Adipose tissue (tissue), 3 donors: ENCODE measurements around the gene SGF29. TPM values are rescaled to one million over a fixed set of nuclear protein-coding genes. Genes with fewer than 3 reads are reported as not detected.
"Not testable (repeated sequence)": the region's sequence is repeated elsewhere in the genome, so short reads cannot be mapped to it uniquely, and the experiment has no call there.

ENCODE experiments used
- H3K27ac ChIP-seq: one replicate; pipeline ENCODE4 v1.5.1; 2013; ENCODE audit warnings: low read depth, low read length
- WGBS, 3 donors: extraction: QIAGEN DNeasy Blood & Tissue Kit; methylation state at CpG; one replicate each; pipeline ENCODE4 v1.1.7; 2013; 5-methylcytosine and 5-hydroxymethylcytosine counted together
- polyA plus RNA-seq, 3 donors: library from polyadenylated mRNA; stranded (reverse); fragments of 200-250 nt; gene quantifications; one replicate each; pipeline ENCODE4 v1.2.3, GENCODE V29; 2013
- donor health status: healthy with polysubstance abuse.
- donor health status: Bipolar disorder and iron deficiency.
- donor health status: healthy.

The SGF29 gene
- 10 to 100 TPM; 17.1 to 32.1 (median 17.5) TPM for polyA plus RNA-seq

DNA sequence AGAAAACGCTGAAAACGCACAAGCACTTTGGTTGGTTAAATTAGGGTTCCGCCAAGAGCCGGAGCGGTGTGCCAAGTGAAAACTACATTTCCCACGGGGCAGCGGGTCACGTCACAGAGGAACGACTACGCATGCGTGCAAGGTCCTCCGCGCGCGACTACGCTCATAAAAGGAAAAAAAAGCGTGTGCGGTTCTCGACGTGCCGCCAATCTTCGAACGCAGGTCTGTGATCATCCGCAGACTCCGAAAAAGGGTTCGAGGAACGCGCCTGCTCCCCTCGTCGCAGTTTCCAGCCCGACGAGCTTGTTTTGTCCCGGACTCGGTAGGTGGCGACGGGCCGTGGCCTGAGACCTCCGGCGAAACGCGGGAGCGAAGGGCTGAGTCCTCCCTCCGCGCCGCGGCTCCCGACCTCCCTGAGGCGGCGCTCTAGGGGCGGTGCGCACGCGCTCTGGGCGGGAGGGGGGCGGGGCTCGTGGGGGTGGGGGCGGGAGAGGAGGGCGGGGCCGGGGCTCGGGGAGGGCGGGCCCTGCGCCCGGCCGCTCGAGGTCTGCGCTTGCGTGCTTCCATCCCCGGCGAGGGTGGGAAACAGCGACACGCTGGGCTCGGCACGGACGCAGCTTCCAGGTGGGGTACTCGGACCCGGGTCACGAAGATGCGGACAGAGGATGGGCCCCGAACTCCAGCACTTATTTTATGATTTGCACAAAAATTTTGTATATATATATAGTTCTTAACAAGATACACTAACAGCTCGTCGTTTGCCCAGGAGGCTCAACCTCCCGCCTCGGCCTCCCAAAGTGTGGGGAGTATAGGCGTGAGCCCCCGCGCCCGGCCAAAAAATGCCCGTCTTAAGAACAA is at the start of gene SGF29:
Gene SGF29, plus strand, starts transcription at position 145 of the 858 bp plus-strand sequence. CDS start 27,150 bp downstream, outside the sequence.
- H3K27ac ChIP-seq: peak within 1 kb of the TSS; percentile 77
- 1 to 2% (median 2%) methylated on average over 69 to 88 of the region's 88 CpGs for WGBS, 3 donors

DNA sequence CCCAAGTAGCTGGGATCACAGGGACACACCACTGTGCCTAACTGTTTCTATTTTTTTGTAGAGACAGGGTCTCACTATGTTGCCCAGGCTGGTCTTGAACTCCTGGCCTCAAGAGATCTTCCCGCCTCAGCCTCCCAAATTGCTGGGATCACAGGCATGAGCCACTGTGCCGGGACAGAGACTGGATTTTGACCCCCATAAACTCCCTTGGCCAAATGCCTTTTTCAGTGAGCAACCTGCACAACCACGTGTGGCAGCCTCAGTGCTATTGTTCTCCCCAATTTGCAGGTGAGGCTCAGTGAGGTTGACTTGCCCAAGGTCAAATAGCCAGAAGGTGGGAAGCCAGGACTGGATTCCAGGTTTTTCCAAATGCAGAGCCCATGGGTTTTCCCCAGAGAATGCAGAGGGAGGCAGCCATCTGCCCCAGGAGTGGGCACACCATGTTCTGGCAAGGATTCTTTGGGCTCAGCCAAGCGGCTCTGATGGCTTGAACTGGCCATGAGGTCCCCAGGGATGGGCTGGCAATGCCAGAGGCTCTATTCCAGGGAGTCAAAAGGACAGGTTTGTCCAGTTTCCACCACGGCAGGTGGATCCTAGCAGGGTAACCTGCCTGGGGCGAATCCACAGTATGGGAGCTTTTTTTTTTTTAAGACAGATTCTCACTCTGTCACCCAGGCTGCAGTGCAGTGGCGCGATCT is 48.9 kb upstream of the SGF29 start:
- H3K27ac ChIP-seq: no peak overlapping the region
- whole genome bisulfite sequencing, 3 donors: 62 to 84% (median 67%) methylated on average over 8 of the region's 8 CpGs

DNA sequence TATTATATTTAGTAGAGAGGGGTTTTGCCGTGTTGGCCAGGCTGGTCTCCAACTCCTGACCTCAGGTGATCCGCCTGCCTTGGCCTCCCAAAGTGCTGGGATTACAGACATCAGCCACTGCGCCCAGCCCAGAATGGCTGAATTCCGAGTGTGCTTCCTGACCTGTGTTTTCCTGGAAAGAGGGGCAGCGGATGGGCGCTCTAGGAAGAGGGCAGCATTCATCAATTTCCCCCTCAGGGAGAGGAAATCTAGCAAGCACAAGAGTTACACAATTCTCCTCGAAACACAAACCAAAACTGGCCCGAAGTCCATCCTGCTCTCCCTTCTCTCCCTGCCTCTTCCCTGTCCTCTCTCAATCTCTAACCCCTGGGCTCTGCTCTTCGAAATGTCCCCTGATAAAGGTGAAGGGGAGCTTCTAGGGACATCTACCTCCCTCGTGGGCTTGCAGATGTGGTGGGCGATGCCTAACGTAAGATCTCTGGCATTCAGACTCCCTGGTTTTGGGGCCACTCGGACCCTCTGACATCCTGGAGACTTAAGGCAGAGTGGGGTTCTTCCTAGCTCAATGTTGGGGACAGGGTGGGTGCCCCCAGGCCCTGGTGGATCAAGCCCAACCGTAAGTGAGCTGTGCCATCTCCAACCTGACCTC is 48.1 kb upstream of the SGF29 start:
- no peak overlapping the region for H3K27ac ChIP-seq
- 50 to 65% (median 53%) methylated on average over 14 of the region's 14 CpGs for whole genome bisulfite sequencing, 3 donors

DNA sequence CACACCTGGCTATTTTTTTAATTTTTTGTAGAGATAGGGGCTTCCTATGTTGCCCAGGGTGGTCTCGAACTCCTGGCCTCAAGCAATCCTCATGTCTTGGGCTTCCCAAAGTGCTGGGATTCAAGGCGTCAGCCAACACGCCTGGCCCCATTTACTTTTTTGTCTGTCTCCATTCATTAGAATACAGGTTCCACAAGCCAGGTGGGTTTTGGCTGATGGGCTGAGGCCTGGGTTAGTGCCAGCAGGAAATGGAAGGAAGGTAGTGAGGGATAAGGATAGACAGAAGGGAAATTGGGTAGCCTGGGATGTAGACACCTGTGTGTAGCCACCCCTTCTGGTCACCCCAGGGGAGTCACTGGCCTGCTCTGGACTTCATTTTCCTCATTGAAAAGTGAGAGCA is 42.7 kb upstream of the SGF29 start:
- 88 to 93% (median 90%) methylated on average over 3 of the region's 3 CpGs for WGBS, 3 donors
- H3K27ac ChIP-seq: no peak overlapping the region

DNA sequence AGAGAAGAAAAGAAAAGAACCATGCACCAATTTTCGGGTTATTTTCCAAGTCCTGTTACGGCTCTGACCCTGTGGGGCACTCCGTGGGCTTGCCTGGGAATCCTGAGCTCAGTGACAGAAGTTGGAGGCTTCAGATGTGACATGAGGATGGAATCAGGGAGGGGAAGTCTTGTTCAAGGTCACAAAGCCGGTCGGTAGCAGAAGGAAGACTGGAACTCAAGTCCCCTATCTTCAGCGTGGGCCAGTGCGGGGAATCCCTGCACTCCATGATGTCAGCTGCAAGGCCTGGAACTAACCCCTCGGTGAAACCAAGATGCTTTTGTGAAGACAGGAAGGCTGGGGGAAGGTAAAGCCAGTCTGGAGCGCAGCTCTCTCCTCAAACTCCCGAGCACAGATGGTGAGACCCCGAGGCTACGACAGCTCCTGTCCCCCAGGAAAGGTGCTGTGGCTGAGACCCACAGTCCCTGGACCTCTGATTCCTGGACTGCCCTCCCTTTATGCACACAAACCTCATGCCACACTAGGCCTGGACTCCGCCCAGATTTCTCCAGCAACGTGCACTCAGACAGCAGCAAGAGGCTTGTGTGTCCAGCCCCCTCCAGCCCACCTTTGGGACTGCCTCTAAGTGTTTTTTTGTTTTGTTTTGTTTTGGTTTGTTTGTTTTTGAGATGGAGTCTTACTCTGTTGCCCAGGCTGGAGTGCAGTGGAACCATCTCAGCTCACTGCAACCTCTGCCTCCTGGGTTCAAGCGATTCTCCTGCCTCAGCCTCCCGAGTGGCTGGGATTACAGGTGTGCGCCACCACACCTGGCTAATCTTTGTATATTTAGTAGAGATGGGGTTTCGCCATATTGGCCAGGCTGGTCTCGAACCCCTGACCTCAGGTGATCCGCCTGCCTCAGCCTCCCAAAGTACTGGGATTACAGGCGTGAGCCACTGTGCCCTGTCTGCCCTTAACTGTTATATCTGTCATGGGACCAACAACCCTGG is 41.6 kb upstream of the SGF29 start:
- WGBS, 3 donors: 85 to 89% (median 88%) methylated on average over 21 of the region's 21 CpGs
- H3K27ac ChIP-seq: no peak overlapping the region

DNA sequence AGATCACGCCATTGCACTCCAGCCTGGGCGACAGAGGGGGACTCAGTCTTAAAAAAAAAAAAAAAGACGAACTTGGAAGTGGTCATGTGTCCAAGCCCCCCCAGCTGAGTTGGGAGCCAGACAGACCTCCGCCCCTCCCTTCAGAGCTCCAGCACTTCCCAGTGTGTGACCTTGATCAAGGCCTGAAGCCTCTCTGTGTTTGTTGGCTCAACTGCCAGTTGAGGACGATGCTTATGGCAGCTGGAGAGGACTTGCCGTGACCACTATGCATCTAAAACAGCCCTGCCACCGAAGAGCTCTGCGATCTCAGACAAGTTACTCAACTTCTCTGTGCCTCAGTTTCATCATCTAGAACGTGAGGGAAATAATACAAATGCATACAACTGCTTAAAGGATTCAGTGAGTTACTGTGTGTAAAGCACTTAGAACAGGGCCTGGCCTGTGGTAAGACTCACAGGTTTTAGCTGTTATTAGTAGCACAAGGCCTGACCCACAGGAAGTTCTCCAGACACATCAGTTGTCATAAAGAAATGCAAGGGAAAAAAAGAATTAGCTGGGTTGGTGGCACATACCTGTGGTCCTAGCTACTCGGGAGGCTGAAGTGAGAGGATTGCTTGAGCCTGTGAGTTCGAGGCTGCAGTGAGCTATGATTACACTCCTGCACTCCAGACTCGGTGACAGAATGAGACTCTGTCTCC is 40.1 kb upstream of the SGF29 start:
- WGBS, 3 donors: 76 to 85% (median 81%) methylated on average over 12 of the region's 12 CpGs
- no peak overlapping the region for H3K27ac ChIP-seq

DNA sequence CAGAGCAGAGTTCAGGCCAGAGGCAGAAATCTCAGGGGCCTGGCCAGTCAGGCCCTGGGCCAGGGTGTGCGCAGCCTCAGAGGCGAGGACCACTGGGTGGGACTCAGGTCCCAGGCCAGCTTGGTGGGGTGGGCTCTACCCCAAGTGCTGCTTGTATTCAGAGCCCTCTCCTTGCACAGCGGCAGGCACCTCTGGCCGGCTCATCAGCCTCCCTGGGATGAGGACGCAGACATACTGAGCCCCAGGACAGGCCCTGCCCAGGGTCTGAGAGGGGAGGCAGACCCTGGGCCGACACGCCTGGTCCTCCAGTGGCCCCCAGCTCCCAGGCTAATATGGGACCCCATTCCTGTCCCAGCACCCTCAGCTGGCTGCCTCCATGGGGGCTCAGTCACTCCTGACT is 39.5 kb upstream of the SGF29 start:
- WGBS, 3 donors: 85 to 91% (median 86%) methylated on average over 5 to 7 of the region's 7 CpGs
- H3K27ac ChIP-seq: no peak overlapping the region

DNA sequence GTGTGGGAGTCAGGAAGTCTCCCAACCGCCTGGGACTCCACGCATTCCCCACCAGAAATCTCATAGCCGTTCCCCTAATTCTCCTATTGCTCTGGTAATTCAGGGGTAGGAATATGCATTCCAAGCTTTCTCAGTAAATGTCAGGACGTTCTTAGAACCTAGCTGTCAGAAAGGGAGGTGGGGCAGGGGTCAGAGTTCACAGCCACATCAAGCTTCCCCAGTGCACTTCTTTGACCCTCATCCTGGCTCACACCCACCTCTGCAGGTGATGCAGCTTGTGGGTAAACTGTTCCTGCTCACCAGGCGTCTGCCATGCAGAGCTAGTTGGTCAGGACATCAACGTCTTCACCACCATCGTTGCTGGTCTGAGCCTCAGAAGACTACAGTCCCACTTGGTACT is 33.0 kb upstream of the SGF29 start:
- no peak overlapping the region for H3K27ac ChIP-seq
- 73 to 83% (median 76%) methylated on average over 7 of the region's 7 CpGs for WGBS, 3 donors

DNA sequence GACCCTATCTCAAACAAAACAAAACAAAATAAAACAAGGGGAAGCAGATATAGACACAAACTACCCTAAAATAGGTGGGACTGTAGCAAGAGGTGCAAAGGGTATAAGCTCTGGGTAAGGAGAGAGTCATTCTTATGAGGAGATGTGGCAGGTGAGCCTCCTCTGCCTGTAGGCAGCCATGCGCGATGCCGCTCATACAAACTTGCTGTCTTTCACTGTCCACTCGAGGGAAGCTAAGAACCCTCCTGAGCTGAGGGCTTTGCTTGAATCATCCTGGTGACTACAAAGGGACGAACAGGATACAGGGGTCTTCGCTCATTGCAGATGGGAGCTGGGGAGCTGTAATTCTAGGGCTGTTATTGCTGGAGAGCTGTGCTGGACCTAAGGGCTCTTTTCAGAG is 32.3 kb upstream of the SGF29 start:
- H3K27ac ChIP-seq: no peak overlapping the region
- 91 to 93% (median 92%) methylated on average over 6 of the region's 6 CpGs for WGBS, 3 donors

DNA sequence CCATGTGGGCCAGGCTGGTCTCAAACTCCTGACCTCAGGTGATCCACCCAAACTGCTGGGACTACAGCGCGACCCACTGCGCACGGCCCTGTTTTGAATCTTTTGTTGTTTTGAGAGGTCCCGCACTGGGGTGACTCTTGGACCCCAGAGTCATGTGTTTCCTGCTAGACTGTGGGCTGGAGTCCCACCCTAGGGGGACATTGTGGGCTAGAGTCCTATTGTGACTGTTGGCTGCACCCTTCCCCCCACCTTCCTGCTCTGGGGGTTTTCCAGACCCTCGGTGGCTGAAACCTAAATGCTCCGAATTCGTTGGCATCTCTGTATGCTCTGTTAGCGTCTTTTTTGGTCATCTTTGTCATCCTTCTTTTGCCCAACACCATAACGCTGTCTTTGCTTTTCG is 30.9 kb upstream of the SGF29 start:
- no peak overlapping the region for H3K27ac ChIP-seq
- 81 to 86% (median 84%) methylated on average over 11 of the region's 11 CpGs for WGBS, 3 donors

DNA sequence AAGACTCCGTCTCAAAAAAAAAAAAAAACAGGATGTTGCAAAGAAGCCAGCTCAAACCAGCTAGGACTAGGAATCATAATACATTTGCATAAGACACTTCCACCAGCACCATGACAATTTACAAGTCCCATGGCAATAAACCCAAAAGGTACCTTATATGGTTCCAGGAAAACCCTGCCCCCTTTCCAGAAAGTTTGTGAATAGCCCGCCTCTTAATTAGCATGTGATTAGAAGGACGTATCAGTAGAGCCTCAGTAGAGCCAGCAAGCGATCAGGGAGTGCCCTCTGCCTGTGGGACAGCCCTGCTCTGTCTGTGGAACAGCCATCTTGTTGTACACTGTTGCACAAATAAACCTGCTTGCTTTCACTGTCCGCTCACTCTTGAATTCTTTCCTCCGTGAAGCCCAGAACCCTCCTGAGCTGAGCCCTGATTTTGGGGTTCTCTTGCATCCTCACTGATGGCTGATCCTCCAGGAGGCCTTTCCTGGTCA is 29.0 kb upstream of the SGF29 start:
- 66 to 75% (median 74%) methylated on average over 6 of the region's 6 CpGs for WGBS, 3 donors
- no peak overlapping the region for H3K27ac ChIP-seq

DNA sequence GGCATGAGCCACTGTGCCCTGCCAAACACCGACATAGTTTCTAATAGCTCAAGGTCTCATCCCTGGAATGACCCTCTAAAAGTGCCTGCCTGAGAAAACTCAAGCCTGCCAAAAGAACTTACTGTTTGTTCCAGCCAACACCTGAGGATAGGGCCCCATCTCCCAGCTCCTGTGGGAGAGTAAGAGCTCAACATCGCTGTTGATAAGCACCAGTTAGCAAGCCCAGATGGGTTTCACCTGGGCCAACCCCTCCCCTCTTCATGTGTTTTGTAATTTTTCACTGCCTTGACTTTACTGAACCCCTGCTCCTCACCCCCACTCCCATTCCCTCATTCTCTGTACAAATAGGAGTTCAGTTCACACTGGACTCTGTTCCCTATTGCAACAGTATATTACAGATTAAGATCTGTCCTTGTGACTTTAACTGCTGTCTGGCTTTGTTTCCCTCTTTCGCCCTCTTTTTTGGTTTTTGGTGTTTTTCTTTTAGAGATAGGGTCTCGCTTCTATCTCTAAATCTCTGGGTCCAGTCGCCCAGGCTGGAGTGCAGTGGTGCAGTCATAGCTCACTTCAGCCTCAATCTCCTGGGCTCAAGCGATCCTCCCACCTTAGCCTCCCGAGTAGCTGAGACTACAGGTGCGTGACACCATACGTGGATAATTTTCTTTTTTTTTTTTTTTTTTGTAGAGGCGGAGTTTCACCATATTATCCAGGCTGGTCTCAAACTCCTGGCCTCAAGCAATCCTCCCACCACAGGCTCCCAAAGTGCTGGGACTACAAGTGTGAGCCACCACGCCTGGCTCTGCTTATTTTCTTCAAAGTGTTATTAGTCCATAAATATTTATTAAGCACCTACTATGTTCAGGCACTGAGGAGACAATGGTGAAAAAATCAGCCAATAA is 27.3 kb upstream of the SGF29 start:
- WGBS, 3 donors: 58 to 91% (median 88%) methylated on average over 11 of the region's 11 CpGs
- H3K27ac ChIP-seq: no peak overlapping the region

DNA sequence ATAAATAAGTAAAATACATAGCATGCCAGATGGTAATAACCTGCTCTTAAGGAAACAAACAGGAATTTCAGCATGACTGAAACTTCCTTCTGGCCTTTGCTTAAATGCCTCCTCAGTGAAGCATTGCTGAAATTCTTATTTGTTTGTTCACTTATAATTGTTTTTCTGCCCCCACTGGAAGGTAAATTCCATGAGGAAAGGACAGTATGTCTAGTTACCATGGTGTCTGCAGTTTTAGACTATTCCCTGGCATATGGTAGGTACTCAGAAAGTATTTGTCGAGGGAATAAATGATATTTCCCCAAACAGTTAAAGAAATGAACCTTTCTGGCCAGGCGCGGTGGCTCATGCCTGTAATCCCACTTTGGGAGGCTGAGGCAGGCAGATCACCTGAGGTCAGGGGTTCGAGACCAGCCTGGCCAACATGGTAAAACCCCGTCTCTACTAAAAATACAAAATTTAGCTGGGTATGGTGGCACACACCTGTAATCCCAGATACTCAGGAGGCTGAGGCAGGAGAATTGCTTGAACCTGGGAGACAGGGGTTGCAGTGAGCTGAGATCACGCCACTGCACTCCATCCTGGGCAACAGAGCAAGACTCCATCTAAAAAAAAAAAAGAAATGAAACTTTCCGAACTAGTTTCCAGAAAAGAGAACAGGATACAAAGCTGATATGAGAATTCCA is 26.5 kb upstream of the SGF29 start:
- H3K27ac ChIP-seq: not testable (repeated sequence)

DNA sequence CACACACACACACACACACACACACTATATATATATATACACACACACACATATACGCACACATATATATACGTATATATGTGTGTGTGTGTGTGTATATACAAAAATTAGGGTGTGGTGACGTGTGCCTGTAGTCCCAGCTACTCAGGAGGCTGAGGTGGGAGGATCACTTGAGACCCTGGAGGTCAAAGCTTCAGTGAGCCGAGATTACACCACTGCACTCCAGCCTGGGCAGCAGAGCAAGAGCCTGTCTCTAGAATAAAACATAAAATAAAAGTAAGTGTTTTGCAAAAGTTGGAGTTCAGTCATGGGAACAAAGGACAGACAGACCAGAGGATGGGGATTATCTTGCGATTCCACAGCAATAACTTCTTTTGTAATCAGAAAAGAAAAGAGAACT is 25.7 kb upstream of the SGF29 start:
- H3K27ac ChIP-seq: no peak overlapping the region
- 44 to 86% (median 79%) methylated on average over 5 of the region's 5 CpGs for WGBS, 3 donors

More for the DNA sequence above, 26.5 kb upstream of the SGF29 start:
- 89 to 92% (median 90%) methylated on average over 7 of the region's 7 CpGs for WGBS, 3 donors

DNA sequence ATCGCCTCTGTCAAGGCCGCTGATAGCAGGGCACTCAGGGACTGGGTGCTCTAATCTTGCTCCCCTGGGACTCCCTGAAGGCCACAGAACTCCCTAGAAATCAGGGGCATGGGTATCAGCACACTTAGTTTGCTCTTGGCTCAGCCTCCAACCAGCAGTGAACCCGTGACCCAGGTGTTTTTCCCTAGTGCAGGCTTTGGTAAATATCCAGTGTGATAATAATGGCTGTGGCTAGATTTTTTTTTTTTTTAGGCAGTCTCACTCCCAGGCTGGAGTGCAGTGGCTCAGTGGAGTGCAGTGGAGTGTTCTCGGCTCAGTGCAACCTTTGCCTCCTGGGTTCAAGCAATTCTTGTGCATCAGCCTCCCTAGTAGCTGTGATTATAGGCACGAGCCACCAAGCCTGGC is 25.3 kb upstream of the SGF29 start:
- WGBS, 3 donors: 27 to 88% (median 78%) methylated on average over 5 of the region's 5 CpGs
- H3K27ac ChIP-seq: no peak overlapping the region

DNA sequence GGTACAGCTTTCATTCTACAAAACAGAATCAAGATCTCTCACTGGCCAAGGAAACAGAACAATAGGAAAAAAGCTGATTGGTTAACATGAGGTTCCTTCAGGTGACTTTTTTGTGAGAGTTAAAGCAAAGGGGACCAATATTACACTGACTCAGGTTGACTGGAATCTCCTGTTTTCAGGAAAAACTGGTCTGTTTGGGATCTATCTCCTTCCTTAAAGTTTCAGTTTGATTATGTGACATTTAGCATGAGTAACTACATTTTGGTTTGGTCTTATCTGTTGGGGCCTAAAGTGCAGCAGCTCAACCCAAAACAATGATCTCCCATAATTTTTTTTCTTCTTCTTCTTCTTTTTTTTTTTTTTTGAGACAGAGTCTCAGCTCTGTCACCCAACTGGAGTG is 24.6 kb upstream of the SGF29 start:
- no peak overlapping the region for H3K27ac ChIP-seq
